GM10266 (cell line): Measurements from ENCODE around the gene SLC19A2.
A peak's percentile ranks its signal among the peaks of the same experiment; 100 is the strongest.

Experiments
- DNase-seq: peaks from one replicate; pipeline ENCODE4 v3.0.0; 2012; ENCODE audit errors: extremely low spot score
- TF ChIP-seq, protein P1 (sequence below): IDR thresholded peaks from 2 replicates; pipeline ENCODE4 v1.5.1; 2012; ENCODE audit warnings: mild to moderate bottlenecking, low read depth; ENCODE audit not compliant: control insufficient read depth, insufficient read depth; ENCODE audit errors: missing control alignments

SLC19A2 gene

GRCh38 chr1:169517558-169518186 lies 31.9 kb upstream of the SLC19A2 start:
- TF ChIP-seq, protein P1, sequence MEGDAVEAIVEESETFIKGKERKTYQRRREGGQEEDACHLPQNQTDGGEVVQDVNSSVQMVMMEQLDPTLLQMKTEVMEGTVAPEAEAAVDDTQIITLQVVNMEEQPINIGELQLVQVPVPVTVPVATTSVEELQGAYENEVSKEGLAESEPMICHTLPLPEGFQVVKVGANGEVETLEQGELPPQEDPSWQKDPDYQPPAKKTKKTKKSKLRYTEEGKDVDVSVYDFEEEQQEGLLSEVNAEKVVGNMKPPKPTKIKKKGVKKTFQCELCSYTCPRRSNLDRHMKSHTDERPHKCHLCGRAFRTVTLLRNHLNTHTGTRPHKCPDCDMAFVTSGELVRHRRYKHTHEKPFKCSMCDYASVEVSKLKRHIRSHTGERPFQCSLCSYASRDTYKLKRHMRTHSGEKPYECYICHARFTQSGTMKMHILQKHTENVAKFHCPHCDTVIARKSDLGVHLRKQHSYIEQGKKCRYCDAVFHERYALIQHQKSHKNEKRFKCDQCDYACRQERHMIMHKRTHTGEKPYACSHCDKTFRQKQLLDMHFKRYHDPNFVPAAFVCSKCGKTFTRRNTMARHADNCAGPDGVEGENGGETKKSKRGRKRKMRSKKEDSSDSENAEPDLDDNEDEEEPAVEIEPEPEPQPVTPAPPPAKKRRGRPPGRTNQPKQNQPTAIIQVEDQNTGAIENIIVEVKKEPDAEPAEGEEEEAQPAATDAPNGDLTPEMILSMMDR: no peak
- no peak for DNase-seq

GRCh38 chr1:169515641-169516040 lies 29.9 kb upstream of the SLC19A2 start:
- TF ChIP-seq, protein P1: no peak
- no peak for DNase-seq

- TF ChIP-seq, protein P1: peak; percentile 0
- no peak for DNase-seq
Observed at GRCh38 chr1:169514566-169515270, 29.0 kb upstream of the SLC19A2 start.

GRCh38 chr1:169513208-169513607 lies 27.5 kb upstream of the SLC19A2 start:
- DNase-seq: no peak
- TF ChIP-seq, protein P1: no peak

DNA sequence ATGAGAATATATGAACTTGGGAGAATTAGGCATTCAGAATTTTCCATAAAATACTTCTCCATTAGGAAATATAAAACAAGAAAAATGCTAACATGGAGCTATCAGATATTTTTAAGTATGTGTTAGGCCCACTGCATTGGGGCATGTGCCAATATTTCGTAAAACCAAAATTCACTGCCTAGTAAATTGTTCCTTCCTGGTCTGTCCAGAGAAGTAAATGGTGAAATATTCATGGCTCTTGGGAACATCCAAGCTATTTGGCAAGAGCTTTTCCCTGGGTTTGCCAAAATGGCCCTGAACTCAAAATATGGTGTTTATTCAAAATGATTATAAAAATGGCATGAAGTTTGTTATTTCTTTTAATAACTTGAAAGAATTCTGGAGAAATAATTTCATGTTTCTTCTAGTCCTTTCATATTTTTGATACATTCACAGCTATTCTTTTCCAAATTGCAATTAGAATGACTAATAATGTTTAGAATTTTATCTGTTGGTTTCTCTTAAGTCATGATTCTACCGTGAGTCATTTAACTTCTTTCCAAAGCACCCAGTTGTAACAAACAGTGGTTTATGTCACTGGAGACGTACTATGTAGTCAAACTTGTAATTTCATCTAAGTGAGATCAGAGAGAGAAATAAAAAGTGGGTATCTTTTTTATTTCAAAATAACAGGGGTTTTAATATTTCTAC lies 25.7 kb upstream of the SLC19A2 start:
- DNase-seq: no peak
- TF ChIP-seq, protein P1: no peak

DNA sequence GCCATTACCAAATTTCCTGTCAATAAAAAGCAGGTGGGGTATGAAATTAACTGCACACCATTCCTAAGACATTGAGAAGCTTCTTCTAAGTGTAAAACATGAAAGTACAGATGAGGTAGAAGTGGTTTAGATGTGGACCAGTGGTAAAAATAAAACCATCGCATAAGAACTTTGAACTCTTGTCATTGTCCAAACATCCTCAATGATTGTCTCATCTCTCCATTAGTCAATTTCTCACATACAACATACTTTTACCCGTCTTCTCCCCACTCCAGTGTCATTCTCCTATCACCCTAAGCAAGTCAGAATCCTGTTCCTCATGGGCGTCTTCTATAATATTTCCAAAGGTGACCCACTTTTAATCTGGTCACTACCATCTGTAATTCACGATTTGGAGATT lies 24.3 kb upstream of the SLC19A2 start:
- TF ChIP-seq, protein P1: no peak
- DNase-seq: no peak

GRCh38 chr1:169509354-169509753 lies 23.6 kb upstream of the SLC19A2 start:
- TF ChIP-seq, protein P1: no peak
- no peak for DNase-seq
